Left lung (tissue), 10 donors: Measurements from ENCODE around the gene OR13C4. TPM values are rescaled to one million over a fixed set of nuclear protein-coding genes. Genes with fewer than 3 reads are reported as not detected.
"Not testable (repeated sequence)": the region's sequence is repeated elsewhere in the genome, so short reads cannot be mapped to it uniquely, and the experiment has no call there.

ENCODE experiments used
- ATAC-seq: fragments of 200-7000 bp; cut with Tn5 transposase; one replicate; pipeline ENCODE4 v1.9.1; 2020; ENCODE audit warnings: moderate library complexity
- DNase-seq, 4 donors: peaks; one replicate each; pipeline ENCODE4 v3.0.0-alpha.2; 2013 to 2020
- H3K27ac ChIP-seq, 2 donors: fragments of 200-600 bp; sonication (generic) in 1 of 2; one replicate each; pipeline versions ENCODE4 v1.5.0 to v1.8.0; 2020 to 2021
- H3K27me3 ChIP-seq, 2 donors: fragments of 200-600 bp; sonication (generic) in 1 of 2; one replicate each; pipeline versions ENCODE4 v1.5.0 to v1.8.0; 2020 to 2021
- H3K36me3 ChIP-seq, 2 donors: fragments of 200-600 bp; sonication (generic) in 1 of 2; one replicate each; pipeline versions ENCODE4 v1.5.0 to v1.8.0; 2020 to 2021
- H3K4me1 ChIP-seq, 2 donors: fragments of 200-600 bp; one replicate each; pipeline ENCODE4 v1.8.0; 2021
- H3K4me3 ChIP-seq, 2 donors: fragments of 200-600 bp; sonication (generic) in 1 of 2; one replicate each; pipeline versions ENCODE4 v1.5.0 to v1.8.0; 2020 to 2021; ENCODE audit warnings: mild to moderate bottlenecking in 1 of 2
- H3K9me3 ChIP-seq, 2 donors: fragments of 200-600 bp; sonication (generic) in 1 of 2; one replicate each; pipeline versions ENCODE4 v1.5.0 to v1.8.0; 2020 to 2021
- CTCF ChIP-seq, 2 donors: fragments of 200-600 bp; sonication (generic) in 1 of 2; IDR thresholded peaks; one replicate each; pipeline versions ENCODE4 v1.5.0 to v1.8.0; 2021; ENCODE audit warnings: antibody characterized with exemption in 2 of 2
- intact Hi-C, 2 donors: fragments of 100-400 bp; cut with DNase I; formaldehyde crosslinking; loops; one replicate each; pipeline versions ENCODE4 v1.11.2 to v1.14.2; 2022
- polyA plus RNA-seq, 6 donors: library from polyadenylated mRNA; unstranded; fragments of 120-200 nt; gene quantifications; one replicate each; pipeline ENCODE4 v1.2.1, GENCODE V29; 2013; ENCODE audit not compliant: insufficient read length in 6 of 6
- total RNA-seq, 2 donors: library from RNA; stranded (reverse); fragmentation: NEBNext Ultra II Directional; extraction: Animal tissue kit (Norgen Biotek cat#: 25700); gene quantifications; one replicate each; pipeline ENCODE4 v1.2.1, GENCODE V29; 2021
- donor health status: DM: no; HTN: yes; CAD: no.
- donor health status: DM: no; HTN: no; CAD: no.

OR13C4 gene
- total and polyA plus RNA-seq, 8 donors: not detected

- Histone ChIP-seq H3K27me3 (no peaks in the 10 kb centered on the region), H3K4me3 (no peak within 1 kb of the TSS), H3K4me1 (no peaks in the 10 kb centered on the region), H3K36me3 (no peaks in the 10 kb centered on the region), H3K27ac (no peak within 1 kb of the TSS), H3K9me3 (no peaks in the 10 kb centered on the region)
- ATAC-seq (no peak), DNase-seq (no peak)
- intact Hi-C loops: no loop called here
- TF ChIP-seq CTCF (IDR thresholded peaks at IDR 0.05): no peak
Observed at GRCh38 chr9:104536756-104537155, 9.7 kb upstream of the OR13C4 start, which contains the start of gene OR13C3. TSS of gene OR13C3 (minus strand) at chr9:104536856. CDS start at chr9:104536723, 133 bp downstream.

GRCh38 chr9:104520241-104520640 is 6.8 kb downstream of the OR13C4 start:
- intact Hi-C loops, H3K4me3 ChIP-seq: not testable (repeated sequence)

GRCh38 chr9:104514901-104515300 is 12.1 kb downstream of the OR13C4 start:
- no peak overlapping the region for H3K4me3 ChIP-seq
- no peaks in the 10 kb centered on the region for H3K36me3 ChIP-seq
- H3K27ac ChIP-seq: no peak overlapping the region
- no peak for TF ChIP-seq CTCF (IDR thresholded peaks at IDR 0.05)
- no peaks in the 10 kb centered on the region for H3K9me3 ChIP-seq
- no peaks in the 10 kb centered on the region for H3K27me3 ChIP-seq
- intact Hi-C loops: no loop called here
- no peaks in the 10 kb centered on the region for H3K4me1 ChIP-seq
- ATAC-seq (no peak), DNase-seq (no peak)

More at GRCh38 chr9:104520241-104520640, 6.8 kb downstream of the OR13C4 start:
- H3K27me3 ChIP-seq, H3K9me3 ChIP-seq, H3K4me1 ChIP-seq, H3K36me3 ChIP-seq, DNase-seq, ATAC-seq, H3K27ac ChIP-seq: not testable (repeated sequence)

- intact Hi-C loops: no loop called here
- TF ChIP-seq CTCF (IDR thresholded peaks at IDR 0.05): no peak
- Histone ChIP-seq H3K27me3 (no peaks in the 10 kb centered on the region), H3K9me3 (no peaks in the 10 kb centered on the region), H3K4me3 (no peak overlapping the region), H3K27ac (no peak overlapping the region), H3K36me3 (no peaks in the 10 kb centered on the region), H3K4me1 (no peaks in the 10 kb centered on the region)
- ATAC-seq: no peak
- no peak for DNase-seq
Observed at GRCh38 chr9:104506565-104506964, 20.4 kb downstream of the OR13C4 start.

GRCh38 chr9:104503963-104504362 is 23.0 kb downstream of the OR13C4 start, which contains the start of gene OR13F1:
TSS of gene OR13F1 (plus strand) at chr9:104504263. CDS start at chr9:104504263, 0 bp downstream.
- intact Hi-C loops: no loop called here
- H3K9me3 ChIP-seq: no peaks in the 10 kb centered on the region
- H3K27ac ChIP-seq: no peak within 1 kb of the TSS
- no peak for TF ChIP-seq CTCF (IDR thresholded peaks at IDR 0.05)
- no peaks in the 10 kb centered on the region for H3K36me3 ChIP-seq
- no peaks in the 10 kb centered on the region for H3K4me1 ChIP-seq
- no peak for ATAC-seq
- H3K4me3 ChIP-seq: no peak within 1 kb of the TSS
- no peaks in the 10 kb centered on the region for H3K27me3 ChIP-seq
- no peak for DNase-seq

GRCh38 chr9:104503440-104503839 is 23.6 kb downstream of the OR13C4 start:
- no peaks in the 10 kb centered on the region for H3K4me1 ChIP-seq
- H3K36me3 ChIP-seq: no peaks in the 10 kb centered on the region
- DNase-seq (no peak), ATAC-seq (no peak)
- H3K4me3 ChIP-seq: no peak overlapping the region
- intact Hi-C loops: no loop called here
- no peak for TF ChIP-seq CTCF (IDR thresholded peaks at IDR 0.05)
- H3K27ac ChIP-seq: no peak overlapping the region
- no peaks in the 10 kb centered on the region for H3K9me3 ChIP-seq
- no peaks in the 10 kb centered on the region for H3K27me3 ChIP-seq
